ENCODE measurements around the gene IL17RA.

IL17RA gene

DNA sequence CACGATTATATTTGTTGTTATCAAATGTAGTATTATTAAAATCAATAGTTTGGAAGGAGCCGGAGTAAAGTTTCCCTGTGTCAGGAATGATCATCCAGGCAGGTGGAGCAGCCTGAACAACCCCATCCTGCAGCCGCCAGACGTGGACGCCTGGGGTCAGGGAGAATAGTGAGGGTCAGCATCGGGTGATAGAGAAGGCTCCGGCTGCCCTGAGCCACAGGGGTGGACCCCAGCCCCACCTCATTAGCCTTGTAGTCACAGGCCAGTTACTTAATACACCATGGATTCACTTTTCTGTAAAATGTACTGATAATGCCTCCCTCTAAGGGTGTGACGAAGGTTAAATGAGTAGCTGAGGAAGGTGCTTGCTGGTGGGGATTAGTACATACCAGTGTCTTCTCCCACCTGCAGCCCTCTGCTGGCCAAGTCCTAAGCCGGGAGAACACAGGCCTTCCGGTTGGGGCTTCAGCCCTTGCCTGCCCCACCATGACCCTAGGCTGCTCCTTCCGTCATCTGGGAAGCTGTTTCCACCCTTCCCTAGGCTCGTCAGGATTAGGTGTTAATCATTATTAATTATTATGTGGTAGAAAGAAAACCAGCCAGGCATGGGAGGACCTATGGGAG, 21.5 kb downstream of the IL17RA start:
- DNase-seq (ENCODE audit: low spot score): peak; percentile 9

GRCh38 chr22:17106785-17107546, 22.2 kb downstream of the IL17RA start:
- DNase-seq (ENCODE audit: low spot score): no peak

DNA sequence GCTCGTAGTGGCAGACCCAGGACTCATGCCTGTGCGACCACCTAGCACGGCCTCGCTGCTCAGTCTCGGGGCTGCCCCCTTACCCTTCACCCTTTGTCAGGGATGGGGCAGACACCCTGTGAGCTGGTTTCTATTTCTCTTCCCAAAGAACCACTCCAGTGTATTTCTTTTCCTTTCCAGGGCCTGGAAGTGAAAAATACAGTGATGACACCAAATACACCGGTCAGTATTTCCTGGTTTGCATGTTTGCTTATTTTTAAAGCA, 22.7 kb downstream of the IL17RA start:
- DNase-seq (ENCODE audit: low spot score): no peak

DNA sequence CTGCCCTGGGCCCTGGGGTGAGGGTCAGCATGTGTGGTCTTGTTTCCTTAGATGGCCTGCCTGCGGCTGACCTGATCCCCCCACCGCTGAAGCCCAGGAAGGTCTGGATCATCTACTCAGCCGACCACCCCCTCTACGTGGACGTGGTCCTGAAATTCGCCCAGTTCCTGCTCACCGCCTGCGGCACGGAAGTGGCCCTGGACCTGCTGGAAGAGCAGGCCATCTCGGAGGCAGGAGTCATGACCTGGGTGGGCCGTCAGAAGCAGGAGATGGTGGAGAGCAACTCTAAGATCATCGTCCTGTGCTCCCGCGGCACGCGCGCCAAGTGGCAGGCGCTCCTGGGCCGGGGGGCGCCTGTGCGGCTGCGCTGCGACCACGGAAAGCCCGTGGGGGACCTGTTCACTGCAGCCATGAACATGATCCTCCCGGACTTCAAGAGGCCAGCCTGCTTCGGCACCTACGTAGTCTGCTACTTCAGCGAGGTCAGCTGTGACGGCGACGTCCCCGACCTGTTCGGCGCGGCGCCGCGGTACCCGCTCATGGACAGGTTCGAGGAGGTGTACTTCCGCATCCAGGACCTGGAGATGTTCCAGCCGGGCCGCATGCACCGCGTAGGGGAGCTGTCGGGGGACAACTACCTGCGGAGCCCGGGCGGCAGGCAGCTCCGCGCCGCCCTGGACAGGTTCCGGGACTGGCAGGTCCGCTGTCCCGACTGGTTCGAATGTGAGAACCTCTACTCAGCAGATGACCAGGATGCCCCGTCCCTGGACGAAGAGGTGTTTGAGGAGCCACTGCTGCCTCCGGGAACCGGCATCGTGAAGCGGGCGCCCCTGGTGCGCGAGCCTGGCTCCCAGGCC, 23.7 kb downstream of the IL17RA start:
- no peak for DNase-seq (ENCODE audit: low spot score)

DNA sequence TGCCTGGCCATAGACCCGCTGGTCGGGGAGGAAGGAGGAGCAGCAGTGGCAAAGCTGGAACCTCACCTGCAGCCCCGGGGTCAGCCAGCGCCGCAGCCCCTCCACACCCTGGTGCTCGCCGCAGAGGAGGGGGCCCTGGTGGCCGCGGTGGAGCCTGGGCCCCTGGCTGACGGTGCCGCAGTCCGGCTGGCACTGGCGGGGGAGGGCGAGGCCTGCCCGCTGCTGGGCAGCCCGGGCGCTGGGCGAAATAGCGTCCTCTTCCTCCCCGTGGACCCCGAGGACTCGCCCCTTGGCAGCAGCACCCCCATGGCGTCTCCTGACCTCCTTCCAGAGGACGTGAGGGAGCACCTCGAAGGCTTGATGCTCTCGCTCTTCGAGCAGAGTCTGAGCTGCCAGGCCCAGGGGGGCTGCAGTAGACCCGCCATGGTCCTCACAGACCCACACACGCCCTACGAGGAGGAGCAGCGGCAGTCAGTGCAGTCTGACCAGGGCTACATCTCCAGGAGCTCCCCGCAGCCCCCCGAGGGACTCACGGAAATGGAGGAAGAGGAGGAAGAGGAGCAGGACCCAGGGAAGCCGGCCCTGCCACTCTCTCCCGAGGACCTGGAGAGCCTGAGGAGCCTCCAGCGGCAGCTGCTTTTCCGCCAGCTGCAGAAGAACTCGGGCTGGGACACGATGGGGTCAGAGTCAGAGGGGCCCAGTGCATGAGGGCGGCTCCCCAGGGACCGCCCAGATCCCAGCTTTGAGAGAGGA, 24.5 kb downstream of the IL17RA start:
- DNase-seq (ENCODE audit: low spot score): no peak

DNA sequence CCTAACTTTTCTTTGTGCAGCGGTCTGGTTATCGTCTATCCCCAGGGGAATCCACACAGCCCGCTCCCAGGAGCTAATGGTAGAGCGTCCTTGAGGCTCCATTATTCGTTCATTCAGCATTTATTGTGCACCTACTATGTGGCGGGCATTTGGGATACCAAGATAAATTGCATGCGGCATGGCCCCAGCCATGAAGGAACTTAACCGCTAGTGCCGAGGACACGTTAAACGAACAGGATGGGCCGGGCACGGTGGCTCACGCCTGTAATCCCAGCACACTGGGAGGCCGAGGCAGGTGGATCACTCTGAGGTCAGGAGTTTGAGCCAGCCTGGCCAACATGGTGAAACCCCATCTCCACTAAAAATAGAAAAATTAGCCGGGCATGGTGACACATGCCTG, 25.2 kb downstream of the IL17RA start:
- DNase-seq (ENCODE audit: low spot score): no peak

- no peak for DNase-seq (ENCODE audit: low spot score)
Measured at GRCh38 chr22:17110791-17111550, 26.2 kb downstream of the IL17RA start.

GRCh38 chr22:17112491-17113042, 27.8 kb downstream of the IL17RA start:
- no peak for DNase-seq (ENCODE audit: low spot score)

GRCh38 chr22:17113600-17113999, 28.8 kb downstream of the IL17RA start:
- no peak for DNase-seq (ENCODE audit: low spot score)

DNA sequence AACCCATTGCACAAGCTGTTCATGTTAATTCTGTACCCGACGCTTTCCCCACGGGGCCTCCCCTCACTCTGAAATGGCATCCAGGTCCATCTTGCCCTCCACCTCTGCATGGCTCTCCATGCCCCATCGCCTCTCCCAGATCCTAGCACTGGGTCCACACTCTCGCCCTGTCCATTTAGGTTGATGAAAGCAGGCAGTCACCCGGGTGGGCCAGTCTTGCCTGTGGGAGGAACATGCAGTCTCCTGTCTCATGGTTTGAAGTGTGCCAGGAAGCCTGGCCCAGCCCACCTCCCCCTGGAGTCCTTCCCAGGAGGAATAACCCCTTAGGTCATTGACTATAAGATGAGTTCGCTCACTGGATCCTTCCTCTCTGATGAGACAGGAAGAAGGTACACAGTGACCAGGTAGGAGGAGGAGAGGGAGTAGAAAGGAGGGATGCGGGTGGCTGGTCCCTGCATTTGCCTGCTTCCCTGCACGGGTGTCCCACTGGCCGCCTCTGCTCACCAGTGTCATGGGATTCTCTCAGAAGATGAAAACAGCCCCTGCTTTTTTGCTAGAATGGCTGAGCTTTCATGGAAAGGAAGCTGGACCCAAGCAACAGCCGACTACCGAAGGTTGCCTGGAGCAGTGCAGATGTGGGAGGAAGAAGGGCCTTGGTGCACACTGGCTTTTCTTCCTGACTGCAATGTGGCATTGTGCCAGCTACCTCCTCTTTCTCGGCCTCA, 29.5 kb downstream of the IL17RA start:
- no peak for DNase-seq (ENCODE audit: low spot score)

GRCh38 chr22:17114898-17115235, 30.1 kb downstream of the IL17RA start:
- no peak for DNase-seq (ENCODE audit: low spot score)

- DNase-seq (ENCODE audit: low spot score): no peak
Measured at GRCh38 chr22:17115236-17115635, 30.4 kb downstream of the IL17RA start.

- DNase-seq (ENCODE audit: low spot score): no peak
Measured at GRCh38 chr22:17115945-17116565, 31.3 kb downstream of the IL17RA start.

DNA sequence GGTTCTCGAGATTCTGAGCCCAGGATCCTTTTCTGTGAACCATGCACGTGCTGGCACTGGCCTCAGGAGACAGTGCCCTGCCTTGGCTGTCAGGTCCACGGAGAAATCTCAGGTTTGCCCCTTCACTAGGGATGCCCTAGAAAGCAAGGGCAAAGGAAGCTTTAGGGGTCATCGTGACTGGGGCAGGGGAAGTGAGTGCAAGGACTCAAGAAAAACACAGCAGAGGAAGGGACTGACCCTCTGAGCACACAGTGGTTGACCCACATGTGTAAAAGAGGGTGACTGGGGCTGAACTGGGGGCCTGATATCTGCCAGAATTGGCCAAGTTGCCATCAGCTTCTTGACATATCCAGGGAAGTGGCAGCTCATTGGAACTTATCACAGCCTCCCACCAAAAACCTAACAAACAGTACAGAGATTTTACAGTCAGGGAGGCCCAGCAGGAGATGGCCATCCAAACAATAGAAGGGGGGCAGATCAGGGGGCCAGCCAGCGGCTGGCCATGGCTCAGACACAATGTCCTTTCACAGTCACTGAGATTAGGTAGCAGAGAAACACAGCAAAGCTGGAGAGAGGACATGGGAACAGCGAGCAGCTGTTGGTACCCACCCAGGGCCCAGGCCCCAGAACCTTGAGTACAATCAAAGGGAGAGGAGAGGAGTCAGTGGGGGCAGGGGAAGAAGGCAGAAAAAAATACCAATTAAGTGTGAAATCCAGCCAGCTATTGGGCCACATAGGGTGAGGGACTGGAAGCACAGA, 32.0 kb downstream of the IL17RA start:
- no peak for DNase-seq (ENCODE audit: low spot score)

DNA sequence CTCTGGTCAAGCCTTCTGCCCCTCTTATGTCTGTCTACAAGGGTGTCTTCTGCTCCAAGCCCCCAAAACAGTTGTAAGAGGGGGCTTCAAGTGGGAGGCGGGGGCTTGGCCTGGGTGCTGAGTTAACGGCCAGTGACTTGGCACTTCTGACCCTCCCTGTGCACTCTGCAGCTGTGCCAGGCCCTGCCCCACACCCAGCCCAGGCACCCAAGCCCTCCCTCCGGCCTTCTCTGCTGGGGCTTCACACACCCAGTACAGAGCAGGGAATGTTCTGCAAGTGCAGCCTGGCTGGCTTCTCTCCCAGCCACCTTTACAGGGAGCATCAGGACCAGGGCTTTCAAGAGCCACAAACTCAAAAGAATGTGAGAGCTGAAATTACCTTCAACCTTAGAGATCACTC, 32.6 kb downstream of the IL17RA start:
- DNase-seq (ENCODE audit: low spot score): no peak

DNA sequence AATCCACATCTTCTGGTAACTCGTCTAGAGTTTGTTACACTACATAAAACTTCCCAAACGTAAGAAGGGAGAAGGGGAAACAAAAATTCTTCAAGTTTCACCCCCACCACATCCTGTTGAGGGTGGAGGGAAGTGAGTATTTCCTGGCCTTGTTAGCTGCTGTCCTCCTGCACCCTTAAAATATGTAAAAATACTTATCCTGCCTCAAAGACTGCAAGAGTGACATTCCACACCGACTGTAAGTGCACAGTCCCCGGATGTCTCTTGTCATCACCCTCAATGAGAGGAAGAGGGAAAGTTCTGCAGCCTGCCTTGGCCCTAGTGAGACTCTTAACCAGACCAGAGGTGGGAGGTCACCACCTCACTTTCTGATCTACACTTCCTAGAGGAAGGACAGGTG, 33.1 kb downstream of the IL17RA start:
- DNase-seq (ENCODE audit: low spot score): no peak

DNA sequence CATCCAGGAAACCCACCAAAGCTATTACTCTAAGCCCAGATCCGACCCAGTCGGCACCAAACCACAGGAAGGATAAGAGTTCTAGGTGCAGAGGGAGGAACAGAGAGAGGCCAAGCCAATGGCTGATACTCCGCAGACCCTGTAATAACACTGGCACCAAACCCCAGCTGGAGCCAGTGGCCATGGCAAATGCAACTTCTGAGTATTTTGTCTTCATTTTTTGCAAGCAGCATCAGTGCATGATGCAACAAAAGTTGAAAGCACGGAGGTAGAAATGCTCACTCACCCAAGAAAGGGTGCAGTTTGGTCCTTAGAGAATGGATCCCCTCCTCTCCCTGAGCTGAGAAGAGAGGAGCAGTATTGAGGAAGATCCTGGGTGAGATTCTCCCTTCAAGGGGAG, 33.5 kb downstream of the IL17RA start:
- DNase-seq (ENCODE audit: low spot score): no peak

GRCh38 chr22:17119481-17120202, 34.8 kb downstream of the IL17RA start:
- DNase-seq (ENCODE audit: low spot score): no peak

GRCh38 chr22:17120281-17120680, 35.5 kb downstream of the IL17RA start:
- DNase-seq (ENCODE audit: low spot score): peak; percentile 81

Data from AG20443 (cell line).